Heart left ventricle (tissue), 16 donors: ENCODE data around the gene ATP7B. TPM values are rescaled to one million over a fixed set of nuclear protein-coding genes. Genes with fewer than 3 reads are reported as not detected.

ENCODE experiments used
- ATAC-seq, 4 donors: fragments of 200-7000 bp; cut with Tn5 transposase; one replicate each; pipeline ENCODE4 v1.9.1; 2020 to 2022; ENCODE audit warnings: moderate library complexity in 4 of 4, mild to moderate bottlenecking in 3 of 4, moderate number of reproducible peaks in 1 of 4
- DNase-seq, 5 donors: peaks; one replicate each; pipeline ENCODE4 v3.0.0-alpha.2; 2020
- H3K27ac ChIP-seq, 12 donors: fragments of 200-600 bp; sonication (generic) in 4 of 12; one replicate each; pipeline versions ENCODE4 v1.5.0 to v1.8.0; 2016 to 2022; ENCODE audit warnings: mild to moderate bottlenecking in 2 of 12
- H3K27me3 ChIP-seq, 9 donors: fragments of 200-600 bp; sonication (generic) in 2 of 9; one replicate each; pipeline versions ENCODE4 v1.5.1 to v1.8.0; 2016 to 2022; ENCODE audit warnings: mild to moderate bottlenecking in 3 of 9
- H3K36me3 ChIP-seq, 9 donors: fragments of 200-600 bp; sonication (generic) in 2 of 9; one replicate each; pipeline versions ENCODE4 v1.5.0 to v1.8.0; 2018 to 2022; ENCODE audit warnings: mild to moderate bottlenecking in 2 of 9
- H3K4me1 ChIP-seq, 12 donors: fragments of 200-600 bp; sonication (generic) in 4 of 12; one replicate each; pipeline versions ENCODE4 v1.5.0 to v1.8.0; 2016 to 2022; ENCODE audit warnings: mild to moderate bottlenecking in 3 of 12
- H3K4me3 ChIP-seq, 12 donors: fragments of 200-600 bp; sonication (generic) in 4 of 12; one replicate each; pipeline versions ENCODE4 v1.5.0 to v1.8.0; 2017 to 2022; ENCODE audit warnings: mild to moderate bottlenecking in 9 of 12, moderate library complexity in 4 of 12
- H3K9me3 ChIP-seq, 12 donors: fragments of 200-600 bp; sonication (generic) in 4 of 12; one replicate each; pipeline versions ENCODE4 v1.5.0 to v1.8.0; 2016 to 2022; ENCODE audit warnings: mild to moderate bottlenecking in 1 of 12
- POLR2A ChIP-seq, 2 donors: fragments of 450-650 bp; IDR thresholded peaks; one replicate each; pipeline ENCODE4 v1.6.1; 2017; ENCODE audit warnings: antibody characterized with exemption in 2 of 2, mild to moderate bottlenecking in 2 of 2, moderate library complexity in 2 of 2
- WGBS, 4 donors: extraction: QIAGEN DNeasy Blood & Tissue Kit in 2 of 4; methylation state at CpG; one replicate each; pipeline versions ENCODE4 v1.1.5 to v1.1.7; 2013 to 2018; 5-methylcytosine and 5-hydroxymethylcytosine counted together
- intact Hi-C, 10 donors: fragments of 100-400 bp; cut with DNase I; formaldehyde crosslinking; loops; one replicate each; pipeline versions ENCODE4 v1.11.1 to v1.14.2; 2022
- polyA plus RNA-seq, 2 donors: library from polyadenylated mRNA; stranded (reverse); fragments of 200-250 nt; gene quantifications; one replicate each; pipeline ENCODE4 v1.2.3, GENCODE V29; 2013
- total RNA-seq, 9 donors: library from RNA; depleted of rRNA in 2 of 9; stranded (reverse); fragments of >200 nt in 2 of 9; fragmentation: NEBNext Ultra II Directional in 3 of 9; extraction: Animal tissue kit (Norgen Biotek cat#: 25700) in 3 of 9; gene quantifications; one replicate each; pipeline versions ENCODE4 v1.1.0 to v1.2.4, GENCODE V29; 2016 to 2023
- TF ChIP-seq, protein P1 (sequence below), 12 donors: fragments of 200-600 bp; sonication (generic) in 4 of 12; IDR thresholded peaks; one replicate each; pipeline versions ENCODE4 v1.5.0 to v1.8.0; 2018 to 2022; ENCODE audit warnings: antibody characterized with exemption in 12 of 12, mild to moderate bottlenecking in 5 of 12
- donor health status: ischemic (EF 13 %, LVEDD 7.1; RV severe dilation, severe dysfunction).
- donor health status: healthy with polysubstance abuse.
- donor health status: DM: no; HTN: yes; CAD: no.
- donor health status: DM: no; HTN: no; CAD: no.
- donor health status: ischemic (EF 25% LVEDD 6.9; RV normal size, moderate dysfunction).
- donor health status: ischemic (EF 25% LVEDD 5.7; RV mildly dilated, moderate dysfunction).
- donor health status: healthy.
- donor health status: DM: yes; HTN: yes; CAD: no.
- donor health status: ischemic (EF 35%, LVEDD 5.7; RV mildly dilated, moderate dysfunction).
- donor health status: nonischemic (EF 11% LVEDD 7.7; RV severe dilation, severe dysfunction).
- donor health status: DM: yes; HTN: yes; CAD: no.
- donor health status: PGD.
- donor health status: ischemic (EF 29% LVEDD 5.4; RV normal size, mild dysfunction).
- donor health status: nonischemic (EF 23%, LVEDD 6.1; RV moderate dilation, normal function).

The ATP7B gene
- total and polyA plus RNA-seq, 11 donors: 2.7 to 11.4 (median 4.3) TPM

DNA sequence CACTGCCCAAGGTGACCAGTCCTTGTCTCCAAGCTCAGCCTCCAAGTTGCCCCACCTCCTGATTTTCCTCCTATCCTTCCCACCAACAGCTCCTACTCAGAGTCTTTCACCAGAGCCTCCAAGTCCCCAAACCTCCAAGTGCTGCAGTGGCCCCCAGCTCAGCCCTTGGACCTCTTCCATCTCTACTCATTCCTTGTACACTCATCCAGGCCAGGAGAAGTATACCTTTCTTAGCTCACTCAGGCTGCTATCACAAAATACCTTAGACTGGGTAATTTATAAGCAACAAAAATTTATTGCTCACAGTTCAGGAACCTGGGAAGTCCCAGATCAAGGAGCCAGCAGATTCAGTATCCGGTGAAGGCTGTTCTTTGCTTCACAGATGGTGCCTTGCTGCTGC lies 11.3 kb downstream of the ATP7B start:
- Histone ChIP-seq H3K27me3 (no peaks in the 10 kb centered on the region), H3K4me1 (peaks cover 0 to 38% (median 18%) of the 10 kb centered on the region in 12 donors), H3K9me3 (no peaks in the 10 kb centered on the region), H3K27ac (peak overlapping the region in 4 of 12 donors; percentile 46 to 61 (median 53)), H3K36me3 (no peaks in the 10 kb centered on the region), H3K4me3 (peak overlapping the region in 1 of 12 donors; percentile 18)
- ATAC-seq (no peak), DNase-seq (no peak)
- 89 to 100% (median 92%) methylated on average over 1 of the region's 1 CpG for WGBS, 4 donors
- intact Hi-C loops: loop anchor here (2.0 to 10.0 kb wide), 10 partner anchors 48 to 452 kb away; partner anchors contain the start of genes NEK5 (in 7 of the 10) and VPS36 (in 1 of the 10)
- TF ChIP-seq, protein P1, sequence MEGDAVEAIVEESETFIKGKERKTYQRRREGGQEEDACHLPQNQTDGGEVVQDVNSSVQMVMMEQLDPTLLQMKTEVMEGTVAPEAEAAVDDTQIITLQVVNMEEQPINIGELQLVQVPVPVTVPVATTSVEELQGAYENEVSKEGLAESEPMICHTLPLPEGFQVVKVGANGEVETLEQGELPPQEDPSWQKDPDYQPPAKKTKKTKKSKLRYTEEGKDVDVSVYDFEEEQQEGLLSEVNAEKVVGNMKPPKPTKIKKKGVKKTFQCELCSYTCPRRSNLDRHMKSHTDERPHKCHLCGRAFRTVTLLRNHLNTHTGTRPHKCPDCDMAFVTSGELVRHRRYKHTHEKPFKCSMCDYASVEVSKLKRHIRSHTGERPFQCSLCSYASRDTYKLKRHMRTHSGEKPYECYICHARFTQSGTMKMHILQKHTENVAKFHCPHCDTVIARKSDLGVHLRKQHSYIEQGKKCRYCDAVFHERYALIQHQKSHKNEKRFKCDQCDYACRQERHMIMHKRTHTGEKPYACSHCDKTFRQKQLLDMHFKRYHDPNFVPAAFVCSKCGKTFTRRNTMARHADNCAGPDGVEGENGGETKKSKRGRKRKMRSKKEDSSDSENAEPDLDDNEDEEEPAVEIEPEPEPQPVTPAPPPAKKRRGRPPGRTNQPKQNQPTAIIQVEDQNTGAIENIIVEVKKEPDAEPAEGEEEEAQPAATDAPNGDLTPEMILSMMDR (IDR thresholded peaks at IDR 0.05): no peak
- TF ChIP-seq POLR2A (IDR thresholded peaks at IDR 0.05): no peak

DNA sequence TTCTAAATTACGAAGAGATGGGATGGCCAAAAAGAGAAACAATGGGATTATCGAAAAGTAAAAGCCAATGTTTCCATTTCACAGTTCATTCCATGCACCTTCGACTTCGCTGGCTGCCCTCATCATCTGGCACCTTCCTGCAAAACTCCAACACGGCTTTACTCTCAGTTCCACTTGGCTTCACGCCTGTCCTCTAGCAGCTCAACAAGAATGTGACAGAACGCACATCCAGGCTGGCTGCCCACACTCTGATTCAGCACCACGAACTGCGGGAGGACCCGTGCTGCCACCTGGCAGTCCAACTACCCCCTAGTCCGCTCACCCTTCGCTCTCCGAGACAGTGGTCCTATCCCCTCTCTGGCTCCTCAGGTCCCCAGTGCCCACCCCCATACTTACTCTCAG lies 11.7 kb downstream of the ATP7B start:
- Histone ChIP-seq H3K4me3 (peak overlapping the region in 1 of 12 donors; percentile 18), H3K27ac (peak overlapping the region in 4 of 12 donors; percentile 46 to 61 (median 53)), H3K27me3 (no peaks in the 10 kb centered on the region), H3K9me3 (no peaks in the 10 kb centered on the region), H3K36me3 (no peaks in the 10 kb centered on the region), H3K4me1 (peaks cover 0 to 42% (median 20%) of the 10 kb centered on the region in 12 donors)
- no peak for TF ChIP-seq POLR2A (IDR thresholded peaks at IDR 0.05)
- TF ChIP-seq, protein P1 (IDR thresholded peaks at IDR 0.05): peak in 2 of 12 donors; percentile 12 to 14
- peak; percentile 73 to 89 (median 78) for DNase-seq
- peak; percentile 72 to 89 (median 86) for ATAC-seq
- intact Hi-C loops: loop anchor here in 4 of 10 donors (5.0 to 10.0 kb wide), 4 partner anchors 47 to 185 kb away; no protein-coding TSS in a partner anchor
- WGBS, 4 donors: 44 to 60% (median 57%) methylated on average over 13 of the region's 13 CpGs

DNA sequence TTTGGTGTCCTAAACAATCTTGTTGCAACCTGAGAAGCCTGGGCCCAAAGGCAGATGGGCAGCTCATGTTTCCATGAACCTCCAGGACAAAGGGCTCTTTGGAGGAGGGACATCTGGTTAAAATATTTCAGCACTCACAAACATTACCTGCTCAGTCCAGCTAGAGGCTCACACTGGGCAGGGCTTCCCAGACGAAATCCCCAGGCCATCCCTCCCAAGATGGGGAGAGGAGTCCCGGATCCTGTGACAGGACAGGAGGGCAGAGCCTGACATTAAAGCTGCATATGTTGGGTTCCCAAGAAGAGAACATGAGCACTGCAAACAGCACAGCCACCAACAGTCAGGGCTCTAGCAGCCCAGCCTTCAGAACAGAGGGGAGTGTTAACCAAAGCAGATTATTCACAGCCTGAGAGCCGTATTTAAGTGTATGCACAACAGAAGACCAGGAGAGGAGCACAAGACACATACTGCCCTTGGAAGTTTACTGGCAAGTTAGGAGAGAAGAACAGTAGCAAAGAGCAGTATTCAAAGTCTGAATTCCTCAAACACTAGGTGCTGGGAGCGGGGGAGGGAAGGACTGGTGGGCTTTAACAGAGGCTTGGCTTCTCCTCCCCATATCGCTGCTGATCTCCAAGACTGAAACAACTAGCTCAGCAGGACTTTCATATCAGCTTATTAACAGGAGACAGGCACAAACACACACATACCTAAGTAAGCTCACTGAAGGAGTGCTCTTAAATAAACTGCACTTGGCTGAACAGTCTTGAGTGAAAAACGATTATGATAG lies 12.3 kb downstream of the ATP7B start:
- Histone ChIP-seq H3K27me3 (no peaks in the 10 kb centered on the region), H3K27ac (peak overlapping the region in 3 of 12 donors; percentile 0 to 52 (median 32)), H3K4me3 (no peak overlapping the region), H3K4me1 (peaks cover 0 to 43% (median 20%) of the 10 kb centered on the region in 12 donors), H3K36me3 (no peaks in the 10 kb centered on the region), H3K9me3 (no peaks in the 10 kb centered on the region)
- ATAC-seq (no peak), DNase-seq (no peak)
- intact Hi-C loops: loop anchor here in 4 of 10 donors (5.0 to 10.0 kb wide), 4 partner anchors 47 to 184 kb away; no protein-coding TSS in a partner anchor
- no peak for TF ChIP-seq POLR2A (IDR thresholded peaks at IDR 0.05)
- TF ChIP-seq, protein P1 (IDR thresholded peaks at IDR 0.05): no peak
- 51 to 63% (median 56%) methylated on average over 6 of the region's 6 CpGs for WGBS, 4 donors

DNA sequence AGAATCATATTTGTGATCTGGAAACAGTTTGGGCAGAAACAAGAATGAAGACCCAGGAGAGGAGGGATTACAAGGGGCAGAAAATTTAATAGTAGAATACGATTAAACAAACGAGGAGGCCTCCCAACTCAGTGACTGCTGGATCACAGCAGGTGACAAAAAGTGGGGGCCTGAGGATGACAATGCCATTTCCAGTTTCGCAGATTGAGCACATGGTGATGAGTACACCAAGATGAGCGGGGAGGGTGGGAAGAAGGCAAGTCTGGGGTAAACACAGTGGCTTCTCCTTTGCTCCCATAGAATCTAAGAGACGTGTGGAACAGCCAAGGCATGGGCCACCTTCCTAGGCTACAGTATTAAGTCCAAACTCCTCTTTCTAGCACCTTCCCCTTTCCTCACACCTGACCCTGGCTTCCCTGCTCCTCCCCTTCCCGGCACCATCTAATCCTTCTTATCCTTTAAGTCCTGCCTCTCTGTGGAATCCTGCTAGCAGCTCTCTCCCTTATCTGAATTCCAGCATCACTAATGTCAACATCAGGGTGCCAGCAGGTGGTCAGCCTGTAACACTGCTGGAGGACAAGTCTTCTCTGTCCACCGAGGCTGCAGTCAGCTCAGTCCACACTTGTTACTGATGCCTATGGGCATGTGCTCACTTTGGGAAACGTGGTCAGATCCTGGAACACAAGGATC lies 13.5 kb downstream of the ATP7B start:
- DNase-seq (no peak), ATAC-seq (no peak)
- no peak overlapping the region for H3K27ac ChIP-seq
- no peaks in the 10 kb centered on the region for H3K9me3 ChIP-seq
- peaks cover 0 to 43% (median 20%) of the 10 kb centered on the region in 12 donors for H3K4me1 ChIP-seq
- TF ChIP-seq, protein P1 (IDR thresholded peaks at IDR 0.05): no peak
- TF ChIP-seq POLR2A (IDR thresholded peaks at IDR 0.05): no peak
- no peaks in the 10 kb centered on the region for H3K36me3 ChIP-seq
- H3K27me3 ChIP-seq: no peaks in the 10 kb centered on the region
- whole genome bisulfite sequencing, 4 donors: 74 to 81% (median 78%) methylated on average over 8 of the region's 8 CpGs
- intact Hi-C loops: loop anchor here in 4 of 10 donors (5.0 to 10.0 kb wide), 4 partner anchors 45 to 183 kb away; no protein-coding TSS in a partner anchor
- no peak overlapping the region for H3K4me3 ChIP-seq
